OCI-LY7 (cell line): ENCODE measurements around the gene GADD45B. TPM values are rescaled to one million over a fixed set of nuclear protein-coding genes. Genes with fewer than 3 reads are reported as not detected.

Source experiments
- BruUV-seq: library from RNA; stranded (reverse); fragments of 400-500 nt; replicated peaks from 2 replicates; lab custom pipeline; 2021; lab: Mats Ljungman, UMichigan
- CTCF ChIA-PET: fragments of 300-600 bp; sonication (Branson Sonifier 250); formaldehyde crosslinking; loops from one replicate; lab custom pipeline; 2022; ENCODE audit warnings: antibody characterized with exemption; ENCODE audit not compliant: unreplicated experiment; lab: Charles Lee
- POLR2A ChIA-PET: fragments of 300-600 bp; sonication (Branson Sonifier 250); formaldehyde crosslinking; loops from one replicate; lab custom pipeline; 2022; ENCODE audit warnings: antibody characterized with exemption; lab: Charles Lee
- DNase-seq: peaks from one replicate; pipeline ENCODE4 v3.0.0-alpha.2; 2015; ENCODE audit warnings: low spot score
- H2AFZ ChIP-seq: fragments of 200-600 bp; sonication (generic), shearing (Covaris generic); 2 replicates; pipeline ENCODE4 v1.6.1; 2014; ENCODE audit warnings: mild to moderate bottlenecking, antibody characterized with exemption, low read length, moderate library complexity
- H3K27ac ChIP-seq: fragments of 200-600 bp; sonication (generic); 2 replicates; pipeline ENCODE4 v1.5.1; 2014; ENCODE audit warnings: mixed run types, low read depth, mild to moderate bottlenecking, moderate library complexity, low read length, inconsistent platforms; ENCODE audit not compliant: poor library complexity, severe bottlenecking
- H3K36me3 ChIP-seq: fragments of 200-600 bp; sonication (generic); 2 replicates; pipeline ENCODE4 v1.6.1; 2014; ENCODE audit warnings: mild to moderate bottlenecking, antibody characterized with exemption, low read length, moderate library complexity, mixed read lengths; ENCODE audit not compliant: insufficient read depth
- H3K4me1 ChIP-seq: fragments of 200-600 bp; sonication (generic); 2 replicates; pipeline ENCODE4 v1.5.1; 2014; ENCODE audit warnings: mild to moderate bottlenecking, low read length; ENCODE audit not compliant: insufficient read depth, poor library complexity, severe bottlenecking
- H3K4me2 ChIP-seq: fragments of 200-600 bp; sonication (generic); 2 replicates; pipeline ENCODE4 v1.6.1; 2014; ENCODE audit warnings: mild to moderate bottlenecking, low read length
- H3K4me3 ChIP-seq: fragments of 200-600 bp; sonication (generic); 2 replicates; pipeline ENCODE4 v1.5.1; 2014; ENCODE audit warnings: mild to moderate bottlenecking, low read depth, low read length; ENCODE audit not compliant: poor library complexity, severe bottlenecking
- H3K79me2 ChIP-seq: fragments of 200-600 bp; sonication (generic); 2 replicates; pipeline ENCODE4 v1.6.1; 2016; ENCODE audit warnings: low read depth, mild to moderate bottlenecking, low read length, moderate library complexity, mixed read lengths; ENCODE audit not compliant: insufficient read depth
- H3K9me2 ChIP-seq: fragments of 200-600 bp; sonication (generic); 2 replicates; pipeline ENCODE4 v1.6.1; 2016; ENCODE audit warnings: mild to moderate bottlenecking, low read length, mixed read lengths; ENCODE audit not compliant: insufficient read depth
- H3K9me3 ChIP-seq: fragments of 200-600 bp; sonication (generic); 2 replicates; pipeline ENCODE4 v1.6.1; 2014; ENCODE audit warnings: mild to moderate bottlenecking, mixed run types, low read length, mixed read lengths
- H4K20me1 ChIP-seq: fragments of 200-600 bp; sonication (generic); 2 replicates; pipeline ENCODE4 v1.6.1; 2014; ENCODE audit warnings: mild to moderate bottlenecking, antibody characterized with exemption, low read length, moderate library complexity, mixed read lengths; ENCODE audit not compliant: insufficient read depth
- CTCF ChIP-seq: fragments of 200-600 bp; sonication (generic); conservative IDR thresholded peaks from 2 replicates; pipeline ENCODE4 v1.5.1; 2014; ENCODE audit warnings: mild to moderate bottlenecking, antibody characterized with exemption, low read length, moderate library complexity, mixed read lengths
- EZH2phosphoT487 ChIP-seq: fragments of 200-600 bp; sonication (generic); IDR thresholded peaks from 2 replicates; pipeline ENCODE4 v1.6.1; 2018; ENCODE audit warnings: low read depth, borderline replicate concordance, mild to moderate bottlenecking, mixed run types, antibody characterized with exemption, low read length, moderate library complexity, mixed read lengths
- intact Hi-C: fragments of 100-400 bp; cut with micrococcal nuclease; formaldehyde crosslinking; loops from one replicate; pipeline ENCODE4 v1.10.0; 2022; ENCODE audit not compliant: unreplicated experiment
- total RNA-seq, 2 experiments: library from RNA; depleted of rRNA in 1 of 2; stranded (reverse); fragments of >200 nt in 1 of 2; shearing (Covaris generic) in 1 of 2; gene quantifications; 2 replicates each; pipeline ENCODE4 v1.2.3, GENCODE V29; 2014 to 2022

GADD45B gene
- total RNA-seq, 2 experiments from 2014 or later, result 40.5 to 98.4 TPM

GRCh38 chr19:2495651-2496316 is 19.9 kb downstream of the GADD45B start:
- CTCF ChIA-PET, result interaction anchor here (1.1 kb wide), 1 partner anchor 20 kb away, joined by 3 read pairs; the partner anchor contains the start of gene GADD45B
- intact Hi-C loops, result no loop called here
- POLR2A ChIA-PET, result interaction anchor here (1.0 kb wide), 1 partner anchor 19 kb away, joined by 3 read pairs; no protein-coding TSS in a partner anchor
- Histone ChIP-seq H3K9me3 (no peaks in the 10 kb centered on the region), H3K79me2 (no peaks in the 10 kb centered on the region), H2AFZ (no peak overlapping the region), H3K27ac (no peak overlapping the region), H3K36me3 (no peaks in the 10 kb centered on the region), H4K20me1 (no peaks in the 10 kb centered on the region), H3K4me2 (peak overlapping the region; percentile 73), H3K4me3 (peak overlapping the region; percentile 67), H3K9me2 (no peaks in the 10 kb centered on the region), H3K4me1 (peaks cover 56% of the 10 kb centered on the region)
- BruUV-seq, result no TSS peak
- TF ChIP-seq CTCF, result no peak
- DNase-seq, result no peak

GRCh38 chr19:2497186-2497585 is 21.3 kb downstream of the GADD45B start:
- no TSS peak for BruUV-seq

More at GRCh38 chr19:2497186-2497585, 21.3 kb downstream of the GADD45B start:
- no peaks in the 10 kb centered on the region for H3K9me3 ChIP-seq
- H2AFZ ChIP-seq, result no peak overlapping the region
- no peak overlapping the region for H3K4me2 ChIP-seq
- H3K9me2 ChIP-seq, result no peaks in the 10 kb centered on the region
- no peak overlapping the region for H3K27ac ChIP-seq
- H3K4me3 ChIP-seq, result no peak overlapping the region
- intact Hi-C loops, result no loop called here
- H4K20me1 ChIP-seq, result no peaks in the 10 kb centered on the region
- no peak for DNase-seq
- TF ChIP-seq CTCF (no peak), EZH2phosphoT487 (no peak)
- no peaks in the 10 kb centered on the region for H3K36me3 ChIP-seq
- no peaks in the 10 kb centered on the region for H3K79me2 ChIP-seq
- POLR2A ChIA-PET, result no interaction called here
- CTCF ChIA-PET, result no interaction called here
- H3K4me1 ChIP-seq, result peaks cover 42% of the 10 kb centered on the region
